ENCODE data around the gene TRIP13. TPM values are rescaled to one million over a fixed set of nuclear protein-coding genes. Genes with fewer than 3 reads are reported as not detected.
"Not testable (repeated sequence)": the region's sequence is repeated elsewhere in the genome, so short reads cannot be mapped to it uniquely, and the experiment has no call there.

Gene TRIP13
- total RNA-seq, 4 donors from 2014 or later: 0.53 to 3.0 (median 1.6) TPM

DNA sequence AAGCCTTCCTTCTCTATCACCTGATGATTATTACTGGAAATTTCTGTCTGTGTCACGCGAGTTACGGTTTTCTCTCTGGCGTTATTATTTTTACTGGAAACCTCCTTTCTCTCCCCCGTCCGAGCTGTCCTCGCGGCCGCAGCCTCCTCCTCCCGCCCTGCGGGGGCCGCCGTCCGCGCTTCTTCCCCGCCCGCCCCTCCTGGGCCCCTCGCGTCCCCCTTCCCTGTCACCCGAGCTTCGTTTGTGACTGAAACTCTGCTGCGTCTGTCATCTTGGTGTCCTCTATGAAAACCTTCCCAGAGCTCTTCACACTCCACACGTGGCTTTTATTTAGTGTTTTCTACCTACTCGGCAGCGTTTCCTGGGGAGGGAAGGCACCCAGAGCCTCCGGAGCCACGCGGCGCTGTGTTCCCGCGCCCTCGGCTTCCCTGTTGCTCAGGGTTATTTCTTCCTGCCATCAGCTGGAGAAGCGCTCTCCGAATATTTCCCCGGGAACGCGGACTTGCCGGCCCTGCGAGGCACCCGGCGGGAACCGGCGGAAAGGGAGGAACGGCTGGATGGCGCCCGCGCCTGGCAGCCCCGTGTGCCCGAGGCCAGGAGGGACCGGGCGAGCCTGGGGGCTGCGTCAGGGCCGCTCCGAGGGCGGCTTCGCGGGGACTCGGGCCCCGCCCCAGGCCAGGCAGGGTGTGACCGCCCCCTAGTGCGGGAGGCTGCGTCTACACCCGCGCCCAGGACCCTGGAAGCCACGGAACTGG lies 33.9 kb downstream of the TRIP13 start:
- intact Hi-C loops (cut with DNase I; ENCODE audit: low total_unique reads): no loop called here
- TF ChIP-seq, protein P1, sequence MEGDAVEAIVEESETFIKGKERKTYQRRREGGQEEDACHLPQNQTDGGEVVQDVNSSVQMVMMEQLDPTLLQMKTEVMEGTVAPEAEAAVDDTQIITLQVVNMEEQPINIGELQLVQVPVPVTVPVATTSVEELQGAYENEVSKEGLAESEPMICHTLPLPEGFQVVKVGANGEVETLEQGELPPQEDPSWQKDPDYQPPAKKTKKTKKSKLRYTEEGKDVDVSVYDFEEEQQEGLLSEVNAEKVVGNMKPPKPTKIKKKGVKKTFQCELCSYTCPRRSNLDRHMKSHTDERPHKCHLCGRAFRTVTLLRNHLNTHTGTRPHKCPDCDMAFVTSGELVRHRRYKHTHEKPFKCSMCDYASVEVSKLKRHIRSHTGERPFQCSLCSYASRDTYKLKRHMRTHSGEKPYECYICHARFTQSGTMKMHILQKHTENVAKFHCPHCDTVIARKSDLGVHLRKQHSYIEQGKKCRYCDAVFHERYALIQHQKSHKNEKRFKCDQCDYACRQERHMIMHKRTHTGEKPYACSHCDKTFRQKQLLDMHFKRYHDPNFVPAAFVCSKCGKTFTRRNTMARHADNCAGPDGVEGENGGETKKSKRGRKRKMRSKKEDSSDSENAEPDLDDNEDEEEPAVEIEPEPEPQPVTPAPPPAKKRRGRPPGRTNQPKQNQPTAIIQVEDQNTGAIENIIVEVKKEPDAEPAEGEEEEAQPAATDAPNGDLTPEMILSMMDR (IDR thresholded peaks at IDR 0.05): no peak
- no peak for TF ChIP-seq POLR2A (IDR thresholded peaks at IDR 0.05)
- DNase-seq (ENCODE audit: low spot score in 2 of 2): no peak
- WGBS, 2 donors: 6 to 8% methylated on average over 60 to 63 of the region's 65 CpGs
- H3K4me3 ChIP-seq (ENCODE audit: low read depth, poor library complexity, severe bottlenecking): no peak overlapping the region

DNA sequence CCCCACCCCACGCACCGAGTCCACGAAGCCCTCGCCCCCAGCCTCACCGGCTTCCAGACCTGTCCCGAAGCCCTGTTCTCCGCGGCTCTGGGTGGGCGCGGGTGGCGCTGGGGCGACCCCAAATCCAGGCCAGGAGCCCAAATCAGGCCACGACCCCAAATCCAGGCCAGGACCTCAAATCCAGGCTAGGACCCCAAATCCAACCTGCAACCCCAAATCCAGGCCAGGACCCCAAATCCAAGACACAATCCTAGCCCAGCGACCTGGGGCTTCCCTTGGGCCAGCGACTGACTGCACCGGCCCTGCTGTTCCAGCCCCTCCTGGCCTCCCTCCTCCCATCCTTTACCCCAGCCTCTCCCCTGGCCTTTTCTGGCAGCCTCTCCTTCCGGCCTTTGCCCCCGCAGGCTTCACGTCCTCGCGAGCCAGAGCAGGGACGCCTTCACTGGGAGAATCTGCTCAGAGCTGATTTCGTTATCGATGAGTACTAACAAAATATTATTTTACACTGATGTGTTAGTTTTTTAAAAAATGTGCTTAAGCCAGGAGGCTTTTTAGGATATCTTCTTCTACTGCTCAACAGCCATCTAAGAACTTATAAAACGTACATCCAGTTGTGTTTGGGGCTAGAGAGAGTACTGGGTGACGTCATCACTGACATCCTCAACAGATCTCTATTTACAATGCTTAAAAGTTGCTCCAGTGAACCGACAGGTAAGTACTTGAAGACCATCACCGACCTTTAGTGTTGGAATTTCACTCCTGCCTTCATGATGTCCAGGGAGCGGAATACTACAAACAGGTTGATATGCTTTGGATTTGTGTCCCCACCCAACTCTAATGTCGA lies 34.7 kb downstream of the TRIP13 start:
- intact Hi-C loops (cut with DNase I; ENCODE audit: low total_unique reads): no loop called here
- TF ChIP-seq, protein P1 (IDR thresholded peaks at IDR 0.05): no peak
- no peak for TF ChIP-seq POLR2A (IDR thresholded peaks at IDR 0.05)
- H3K4me3 ChIP-seq (ENCODE audit: low read depth, poor library complexity, severe bottlenecking): no peak overlapping the region
- WGBS, 2 donors: 79 to 81% methylated on average over 20 to 30 of the region's 30 CpGs
- DNase-seq (ENCODE audit: low spot score in 2 of 2): peak in 1 of 2 donors; percentile 80

DNA sequence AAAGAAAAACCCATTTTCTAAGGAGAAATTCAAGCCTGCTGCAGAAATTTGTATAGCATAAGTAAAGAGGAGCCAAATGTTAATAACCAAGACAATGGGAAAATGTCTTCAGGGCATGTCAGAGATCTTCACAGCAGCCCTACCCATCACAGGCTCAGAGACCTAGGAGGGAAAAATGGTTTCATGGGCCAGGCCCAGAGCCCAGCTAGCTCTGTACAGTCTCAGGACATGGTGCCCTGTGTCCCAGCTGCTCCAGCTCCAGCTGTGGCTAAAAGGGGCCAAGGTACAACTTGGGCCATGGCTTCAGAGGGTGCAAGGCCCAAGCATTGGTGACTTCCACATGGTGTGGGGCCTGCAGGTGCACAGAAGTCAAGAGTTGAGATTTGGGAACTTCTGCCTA lies 36.5 kb downstream of the TRIP13 start:
- peak in 1 of 2 donors; percentile 29 for DNase-seq (ENCODE audit: low spot score in 2 of 2)
- intact Hi-C loops (cut with DNase I; ENCODE audit: low total_unique reads); H3K4me3 ChIP-seq (ENCODE audit: low read depth, poor library complexity, severe bottlenecking): not testable (repeated sequence)

DNA sequence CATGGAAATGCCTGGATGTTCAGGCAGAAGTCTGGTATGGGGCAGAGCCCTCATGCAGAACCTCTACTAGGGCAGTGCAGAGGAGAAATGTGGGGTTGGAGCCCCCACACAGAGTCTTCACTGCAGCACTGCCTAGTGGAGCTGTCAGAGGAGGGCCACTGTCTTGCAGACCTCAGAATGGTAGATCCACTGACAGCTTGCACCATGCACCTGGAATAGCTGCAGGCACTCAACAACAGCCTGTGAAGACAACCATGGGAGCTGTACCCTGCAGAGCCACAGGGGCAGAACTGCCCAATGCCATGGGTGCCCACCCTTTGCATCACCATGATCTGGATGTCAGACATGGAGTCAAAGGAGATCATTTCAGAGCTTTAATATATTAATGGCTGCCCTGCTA lies 36.9 kb downstream of the TRIP13 start:
- DNase-seq (ENCODE audit: low spot score in 2 of 2): peak in 1 of 2 donors; percentile 77
- intact Hi-C loops (cut with DNase I; ENCODE audit: low total_unique reads): no loop called here
- TF ChIP-seq, protein P1 (IDR thresholded peaks at IDR 0.05): no peak
- TF ChIP-seq POLR2A (IDR thresholded peaks at IDR 0.05): no peak
- H3K4me3 ChIP-seq (ENCODE audit: low read depth, poor library complexity, severe bottlenecking): no peak overlapping the region

DNA sequence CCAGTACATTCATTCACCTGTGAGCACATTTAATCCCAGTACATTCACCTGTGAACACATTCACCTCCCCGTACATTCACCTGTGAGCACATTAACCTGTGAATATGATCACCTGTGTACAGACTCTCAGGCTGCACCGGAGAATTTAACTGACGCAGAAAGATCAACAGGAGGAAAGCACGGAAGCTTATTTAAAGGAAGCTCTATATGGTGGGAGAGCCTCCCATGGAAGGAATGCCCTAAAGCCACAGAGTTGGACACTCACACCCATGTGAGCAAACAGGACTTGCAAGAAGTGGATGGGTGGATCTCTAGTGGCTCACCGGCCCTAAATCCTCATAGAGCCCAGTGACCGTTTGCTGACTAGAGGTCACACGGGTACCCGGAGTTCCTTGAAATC lies 38.2 kb downstream of the TRIP13 start:
- no peak for TF ChIP-seq POLR2A (IDR thresholded peaks at IDR 0.05)
- TF ChIP-seq, protein P1 (IDR thresholded peaks at IDR 0.05): no peak
- WGBS, 2 donors: 83 to 85% methylated on average over 8 of the region's 8 CpGs
- no peak for DNase-seq (ENCODE audit: low spot score in 2 of 2)
- intact Hi-C loops (cut with DNase I; ENCODE audit: low total_unique reads): loop anchor here (10.0 kb wide), 1 partner anchor 214 kb away; no protein-coding TSS in a partner anchor
- H3K4me3 ChIP-seq (ENCODE audit: low read depth, poor library complexity, severe bottlenecking): no peak overlapping the region

DNA sequence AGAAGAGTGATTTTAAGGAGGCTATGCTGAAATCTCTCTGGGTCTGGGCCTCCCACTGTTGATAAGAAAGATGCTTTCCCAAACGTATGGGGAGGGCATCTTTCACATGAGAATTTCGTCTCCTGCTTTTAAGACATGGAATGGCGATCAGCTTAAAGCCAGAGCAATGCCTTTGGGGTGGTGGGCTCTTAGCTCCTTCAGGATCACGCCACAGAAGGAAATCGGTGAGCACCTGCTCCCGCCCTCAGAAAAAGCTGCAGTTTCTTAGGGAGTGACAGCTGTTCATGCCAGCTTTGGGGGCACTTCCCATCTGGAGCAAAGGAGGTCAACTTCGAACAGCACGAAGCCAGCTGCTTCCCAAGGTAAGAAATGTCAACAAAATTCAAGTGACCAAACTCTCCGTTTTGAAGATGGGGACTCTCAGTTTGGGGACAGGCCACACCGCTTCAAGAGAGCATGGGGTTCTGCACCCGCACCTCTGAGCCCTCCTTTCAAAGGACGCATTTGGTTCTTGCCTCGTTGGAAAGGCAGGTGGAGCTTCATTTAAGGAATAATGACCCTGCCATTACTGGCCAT lies 39.0 kb downstream of the TRIP13 start:
- H3K4me3 ChIP-seq (ENCODE audit: low read depth, poor library complexity, severe bottlenecking): no peak overlapping the region
- DNase-seq (ENCODE audit: low spot score in 2 of 2): peak in 1 of 2 donors; percentile 72
- WGBS, 2 donors: 89 to 90% methylated on average over 13 of the region's 13 CpGs
- TF ChIP-seq, protein P1 (IDR thresholded peaks at IDR 0.05): no peak
- TF ChIP-seq POLR2A (IDR thresholded peaks at IDR 0.05): no peak
- intact Hi-C loops (cut with DNase I; ENCODE audit: low total_unique reads): loop anchor here (10.0 kb wide), 1 partner anchor 213 kb away; no protein-coding TSS in a partner anchor

Measured in lower leg skin (tissue), 4 donors.